Coronary artery (tissue), 2 donors: ENCODE data around the gene ENO4.

Source experiments
- DNase-seq: peaks from one replicate; pipeline ENCODE4 v3.0.0-alpha.2; 2017; ENCODE audit warnings: low spot score
- H3K27ac ChIP-seq, 2 donors: fragments of 200-600 bp; sonication (generic); one replicate each; pipeline ENCODE4 v1.5.1; 2016 to 2019
- H3K4me3 ChIP-seq: fragments of 200-600 bp; sonication (generic); 2 replicates; pipeline ENCODE4 v1.5.1; 2016; ENCODE audit warnings: mild to moderate bottlenecking, moderate library complexity
- TF ChIP-seq, protein P1 (sequence below): fragments of 200-600 bp; sonication (generic); IDR thresholded peaks from one replicate; pipeline ENCODE4 v1.5.1; 2019; ENCODE audit warnings: antibody characterized with exemption

The ENO4 gene

DNA sequence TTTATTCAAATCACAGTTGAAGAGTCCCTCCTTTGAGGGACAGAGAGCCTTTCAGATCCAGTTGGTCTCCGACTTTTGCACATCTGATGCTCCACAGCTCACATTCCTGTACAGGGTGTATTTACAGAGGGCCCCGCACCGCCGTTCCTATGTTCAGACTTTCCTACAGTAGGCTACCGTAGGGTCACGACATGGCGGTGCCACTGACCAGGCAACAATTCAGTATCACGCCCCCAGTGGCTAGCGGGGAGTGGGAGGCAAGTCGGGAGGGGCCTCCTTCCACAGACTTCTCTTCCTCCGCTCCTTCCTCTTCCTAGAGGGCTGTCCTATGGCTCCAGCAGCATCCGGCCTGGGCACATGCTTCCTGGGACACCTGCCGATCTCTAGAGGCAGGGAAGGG lies 40.6 kb upstream of the ENO4 start:
- Histone ChIP-seq H3K27ac (no peak overlapping the region), H3K4me3 (no peak overlapping the region)
- TF ChIP-seq, protein P1, sequence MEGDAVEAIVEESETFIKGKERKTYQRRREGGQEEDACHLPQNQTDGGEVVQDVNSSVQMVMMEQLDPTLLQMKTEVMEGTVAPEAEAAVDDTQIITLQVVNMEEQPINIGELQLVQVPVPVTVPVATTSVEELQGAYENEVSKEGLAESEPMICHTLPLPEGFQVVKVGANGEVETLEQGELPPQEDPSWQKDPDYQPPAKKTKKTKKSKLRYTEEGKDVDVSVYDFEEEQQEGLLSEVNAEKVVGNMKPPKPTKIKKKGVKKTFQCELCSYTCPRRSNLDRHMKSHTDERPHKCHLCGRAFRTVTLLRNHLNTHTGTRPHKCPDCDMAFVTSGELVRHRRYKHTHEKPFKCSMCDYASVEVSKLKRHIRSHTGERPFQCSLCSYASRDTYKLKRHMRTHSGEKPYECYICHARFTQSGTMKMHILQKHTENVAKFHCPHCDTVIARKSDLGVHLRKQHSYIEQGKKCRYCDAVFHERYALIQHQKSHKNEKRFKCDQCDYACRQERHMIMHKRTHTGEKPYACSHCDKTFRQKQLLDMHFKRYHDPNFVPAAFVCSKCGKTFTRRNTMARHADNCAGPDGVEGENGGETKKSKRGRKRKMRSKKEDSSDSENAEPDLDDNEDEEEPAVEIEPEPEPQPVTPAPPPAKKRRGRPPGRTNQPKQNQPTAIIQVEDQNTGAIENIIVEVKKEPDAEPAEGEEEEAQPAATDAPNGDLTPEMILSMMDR, result no peak
- no peak for DNase-seq

GRCh38 chr10:116809483-116810119 lies 39.7 kb upstream of the ENO4 start:
- Histone ChIP-seq H3K4me3 (no peak overlapping the region), H3K27ac (no peak overlapping the region)
- no peak for DNase-seq
- TF ChIP-seq, protein P1, result no peak

DNA sequence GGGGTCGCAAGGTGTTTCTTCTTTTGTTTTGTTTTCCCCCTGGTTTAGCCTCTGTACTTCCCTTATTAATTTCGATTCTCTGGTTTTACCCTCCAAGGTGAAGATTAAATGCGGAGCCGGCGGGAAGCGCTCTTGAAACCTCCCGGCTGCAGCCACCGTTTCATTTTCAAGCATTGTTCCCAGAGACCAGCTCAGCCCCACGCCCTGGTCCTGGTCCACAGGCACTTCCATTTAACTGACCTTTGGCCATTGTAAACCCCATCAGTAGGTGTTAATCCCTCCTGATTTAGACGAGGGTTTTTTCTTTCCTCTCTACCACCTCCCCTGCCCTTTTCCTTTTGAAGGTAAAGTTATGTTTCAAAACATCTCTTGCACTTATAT lies 39.2 kb upstream of the ENO4 start:
- no peak for DNase-seq
- TF ChIP-seq, protein P1, result no peak

GRCh38 chr10:116810895-116811294 lies 38.4 kb upstream of the ENO4 start:
- TF ChIP-seq, protein P1, result no peak
- H3K27ac ChIP-seq, result no peak overlapping the region
- no peak for DNase-seq
- H3K4me3 ChIP-seq, result no peak overlapping the region

More for the DNA sequence above, 39.2 kb upstream of the ENO4 start:
- no peak overlapping the region for H3K27ac ChIP-seq
- H3K4me3 ChIP-seq, result no peak overlapping the region

- TF ChIP-seq, protein P1, result no peak
- H3K27ac ChIP-seq, result no peak overlapping the region
- no peak for DNase-seq
- no peak overlapping the region for H3K4me3 ChIP-seq
Measured at GRCh38 chr10:116811691-116812090, 37.6 kb upstream of the ENO4 start.

DNA sequence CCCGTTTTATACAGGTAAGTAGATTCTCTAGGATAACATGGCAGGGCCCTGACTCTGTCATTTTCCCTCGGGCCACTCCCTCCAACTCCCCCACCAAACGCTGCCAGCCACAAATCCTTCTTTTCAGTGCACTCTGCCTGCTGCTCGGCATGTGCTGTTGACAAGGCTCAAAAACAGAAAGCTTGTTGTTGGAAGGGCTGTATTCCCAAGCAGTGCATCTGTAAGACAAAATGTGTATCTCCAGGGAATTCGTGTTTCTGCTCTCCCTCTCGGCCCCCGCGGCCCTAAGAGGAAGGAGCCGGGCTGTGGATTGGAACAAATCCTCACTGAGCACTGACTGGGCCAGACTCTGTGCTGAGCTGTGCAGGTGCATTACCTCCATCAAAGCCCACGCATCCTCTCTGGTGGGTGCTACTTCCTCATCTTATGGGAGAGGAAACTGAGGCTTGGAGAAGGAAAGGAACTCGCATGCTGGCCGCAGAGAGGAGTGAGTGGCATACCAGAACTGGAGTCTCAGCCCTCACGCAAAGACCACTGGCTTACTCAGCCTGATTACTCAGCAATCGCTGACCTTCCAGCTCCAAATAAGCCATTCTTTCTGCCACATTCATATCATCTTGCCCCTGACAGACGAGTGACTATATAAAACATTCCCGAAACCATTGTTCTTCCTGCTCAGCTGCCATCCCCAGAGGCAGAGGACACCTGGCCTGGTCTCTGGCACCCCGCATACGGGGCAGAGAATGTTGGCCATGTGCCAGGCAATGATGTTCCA lies 33.5 kb upstream of the ENO4 start:
- DNase-seq, result no peak
- TF ChIP-seq, protein P1, result no peak
- Histone ChIP-seq H3K27ac (no peak overlapping the region), H3K4me3 (no peak overlapping the region)

- TF ChIP-seq, protein P1, result no peak
- DNase-seq, result no peak
- Histone ChIP-seq H3K4me3 (no peak overlapping the region), H3K27ac (no peak overlapping the region)
Measured at GRCh38 chr10:116817178-116817577, 32.1 kb upstream of the ENO4 start.
